ENCODE results near the gene CCDC175. TPM values are rescaled to one million over a fixed set of nuclear protein-coding genes. Genes with fewer than 3 reads are reported as not detected.
A peak's percentile ranks its signal among the peaks of the same experiment; 100 is the strongest.

The CCDC175 gene
- total RNA-seq, 1 donor from 2014 or later: not detected

DNA sequence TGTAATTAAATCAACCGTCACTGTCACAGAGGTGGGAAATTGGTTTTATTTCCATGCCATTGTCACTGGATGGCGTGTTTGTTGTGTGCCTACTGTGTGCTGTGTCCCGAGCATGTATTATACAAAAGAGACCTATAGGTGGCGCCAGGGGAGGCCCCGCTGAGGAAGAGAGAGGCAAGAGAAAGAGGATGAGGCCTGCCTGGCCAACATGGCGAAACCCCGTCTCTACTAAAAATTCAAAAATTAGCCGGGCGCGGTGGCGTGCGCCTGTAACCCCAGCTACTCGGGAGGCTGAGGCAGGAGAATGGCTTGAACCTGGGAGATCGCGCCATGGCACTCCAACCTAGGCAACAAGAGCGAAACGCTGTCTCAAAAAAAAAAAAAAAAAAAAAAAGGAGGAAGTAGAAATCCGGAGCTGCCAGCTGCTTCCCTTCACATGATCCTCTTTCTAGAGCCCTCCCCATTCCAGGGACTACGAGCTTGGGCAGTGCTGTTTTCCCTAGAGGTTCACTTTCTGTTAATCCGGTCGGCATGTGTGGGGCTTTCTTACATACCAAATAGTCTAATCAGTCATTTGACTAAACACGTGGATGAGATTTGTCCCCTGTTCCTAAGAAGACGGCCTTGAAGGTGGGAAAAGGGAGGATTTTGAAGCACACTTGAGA is 6.4 kb upstream of the CCDC175 start:
- DNase-seq (no peak), ATAC-seq (ENCODE audit: low read depth) (peak; percentile 31)
- Mint-ChIP-seq H3K27ac (no peak overlapping the region), H3K36me3 (ENCODE audit: low read depth) (no peaks in the 10 kb centered on the region), H3K4me1 (peaks cover 15% of the 10 kb centered on the region), H3K9me3 (no peaks in the 10 kb centered on the region), H3K4me3 (no peak overlapping the region), H3K27me3 (peaks cover 6% of the 10 kb centered on the region)
- intact Hi-C loops (cut with micrococcal nuclease): no loop called here
- ChIA-PET POLR2A (no interaction called here), CTCF (no interaction called here)
- TF ChIP-seq, protein P1, sequence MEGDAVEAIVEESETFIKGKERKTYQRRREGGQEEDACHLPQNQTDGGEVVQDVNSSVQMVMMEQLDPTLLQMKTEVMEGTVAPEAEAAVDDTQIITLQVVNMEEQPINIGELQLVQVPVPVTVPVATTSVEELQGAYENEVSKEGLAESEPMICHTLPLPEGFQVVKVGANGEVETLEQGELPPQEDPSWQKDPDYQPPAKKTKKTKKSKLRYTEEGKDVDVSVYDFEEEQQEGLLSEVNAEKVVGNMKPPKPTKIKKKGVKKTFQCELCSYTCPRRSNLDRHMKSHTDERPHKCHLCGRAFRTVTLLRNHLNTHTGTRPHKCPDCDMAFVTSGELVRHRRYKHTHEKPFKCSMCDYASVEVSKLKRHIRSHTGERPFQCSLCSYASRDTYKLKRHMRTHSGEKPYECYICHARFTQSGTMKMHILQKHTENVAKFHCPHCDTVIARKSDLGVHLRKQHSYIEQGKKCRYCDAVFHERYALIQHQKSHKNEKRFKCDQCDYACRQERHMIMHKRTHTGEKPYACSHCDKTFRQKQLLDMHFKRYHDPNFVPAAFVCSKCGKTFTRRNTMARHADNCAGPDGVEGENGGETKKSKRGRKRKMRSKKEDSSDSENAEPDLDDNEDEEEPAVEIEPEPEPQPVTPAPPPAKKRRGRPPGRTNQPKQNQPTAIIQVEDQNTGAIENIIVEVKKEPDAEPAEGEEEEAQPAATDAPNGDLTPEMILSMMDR (IDR thresholded peaks at IDR 0.05): no peak

DNA sequence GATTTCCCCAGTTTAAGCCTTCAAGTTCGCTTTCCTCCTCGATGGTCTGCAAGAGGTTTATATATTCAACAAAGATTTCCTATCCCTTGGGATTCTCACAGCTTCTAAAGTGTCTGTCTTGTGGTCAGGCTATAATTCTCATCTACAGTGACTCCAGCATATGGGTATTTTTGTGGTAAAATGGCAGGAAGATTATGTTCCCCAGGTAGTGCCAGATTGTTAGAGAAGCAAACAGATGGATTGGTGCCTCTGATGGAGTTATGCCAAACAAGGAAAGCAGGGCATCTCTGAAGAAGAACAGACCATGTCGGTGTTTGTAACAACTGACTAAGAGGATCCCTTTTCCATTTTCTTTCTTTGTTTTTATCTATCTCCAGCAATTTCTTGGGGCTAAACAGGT is 5.5 kb upstream of the CCDC175 start:
- TF ChIP-seq, protein P1 (IDR thresholded peaks at IDR 0.05): no peak
- Mint-ChIP-seq H3K9me3 (no peaks in the 10 kb centered on the region), H3K4me1 (peaks cover 15% of the 10 kb centered on the region), H3K27me3 (peaks cover 6% of the 10 kb centered on the region), H3K36me3 (ENCODE audit: low read depth) (no peaks in the 10 kb centered on the region), H3K27ac (no peak overlapping the region), H3K4me3 (no peak overlapping the region)
- ChIA-PET CTCF (no interaction called here), POLR2A (no interaction called here)
- no peak for ATAC-seq (ENCODE audit: low read depth)
- no peak for DNase-seq
- intact Hi-C loops (cut with micrococcal nuclease): no loop called here

DNA sequence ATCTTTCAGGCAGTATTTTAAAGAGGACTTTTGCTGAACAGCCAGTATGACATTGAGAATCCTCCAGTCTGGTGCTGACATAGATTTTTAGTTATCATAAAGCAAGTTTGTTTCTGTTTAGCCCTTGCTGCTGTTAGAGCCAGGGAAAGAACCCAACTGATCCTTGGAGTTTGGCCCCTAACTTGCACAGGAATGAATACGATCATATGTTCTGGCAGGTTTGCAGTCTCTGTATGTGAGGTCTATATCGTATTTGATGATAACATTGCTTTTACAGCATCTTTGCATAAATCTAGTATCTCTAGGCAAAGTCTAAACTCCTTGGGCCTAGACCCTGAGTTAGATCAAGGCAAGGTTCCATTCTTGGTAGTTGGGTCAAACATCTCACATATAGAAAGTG is 4.3 kb upstream of the CCDC175 start:
- DNase-seq (no peak), ATAC-seq (ENCODE audit: low read depth) (no peak)
- H3K36me3 Mint-ChIP-seq (ENCODE audit: low read depth): no peaks in the 10 kb centered on the region
- no peak overlapping the region for H3K27ac Mint-ChIP-seq
- no peaks in the 10 kb centered on the region for H3K9me3 Mint-ChIP-seq
- intact Hi-C loops (cut with micrococcal nuclease): no loop called here
- peaks cover 8% of the 10 kb centered on the region for H3K27me3 Mint-ChIP-seq
- CTCF ChIA-PET: no interaction called here
- H3K4me3 Mint-ChIP-seq: no peak overlapping the region
- peaks cover 19% of the 10 kb centered on the region for H3K4me1 Mint-ChIP-seq
- POLR2A ChIA-PET: no interaction called here
- TF ChIP-seq, protein P1 (IDR thresholded peaks at IDR 0.05): no peak

DNA sequence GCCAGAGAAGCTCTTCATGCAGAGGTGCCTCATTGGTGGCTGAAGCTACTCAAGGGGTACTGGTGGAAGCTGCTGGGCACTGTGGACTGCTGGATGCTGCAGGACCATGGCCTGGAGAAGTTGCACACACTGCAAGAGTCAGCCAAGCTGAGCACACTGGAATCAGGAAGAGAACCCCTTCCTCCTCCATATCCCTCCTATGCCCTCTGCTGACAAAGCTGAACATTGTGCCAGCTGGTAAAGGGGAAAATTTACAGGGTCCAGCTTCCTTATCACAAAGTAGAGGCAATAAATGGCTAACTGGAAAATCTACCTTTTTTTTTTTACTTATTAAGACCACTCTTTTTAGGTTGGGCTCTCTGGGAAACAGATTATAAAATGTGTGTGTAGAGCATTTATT is 6.5 kb downstream of the CCDC175 start:
- CTCF ChIA-PET: interaction anchor here (0.7 kb wide), 1 partner anchor 1522 kb away, joined by 3 read pairs; no protein-coding TSS in a partner anchor
- intact Hi-C loops (cut with micrococcal nuclease): loop anchor here (10.0 kb wide), 1 partner anchor 525 kb away; the partner anchor contains the start of gene PCNX4
- no peaks in the 10 kb centered on the region for H3K36me3 Mint-ChIP-seq (ENCODE audit: low read depth)
- no peak overlapping the region for H3K27ac Mint-ChIP-seq
- ATAC-seq (ENCODE audit: low read depth): no peak
- TF ChIP-seq, protein P1 (IDR thresholded peaks at IDR 0.05): no peak
- H3K27me3 Mint-ChIP-seq: peaks cover 16% of the 10 kb centered on the region
- H3K9me3 Mint-ChIP-seq: no peaks in the 10 kb centered on the region
- H3K4me1 Mint-ChIP-seq: no peaks in the 10 kb centered on the region
- POLR2A ChIA-PET: no interaction called here
- no peak for DNase-seq
- no peak overlapping the region for H3K4me3 Mint-ChIP-seq

DNA sequence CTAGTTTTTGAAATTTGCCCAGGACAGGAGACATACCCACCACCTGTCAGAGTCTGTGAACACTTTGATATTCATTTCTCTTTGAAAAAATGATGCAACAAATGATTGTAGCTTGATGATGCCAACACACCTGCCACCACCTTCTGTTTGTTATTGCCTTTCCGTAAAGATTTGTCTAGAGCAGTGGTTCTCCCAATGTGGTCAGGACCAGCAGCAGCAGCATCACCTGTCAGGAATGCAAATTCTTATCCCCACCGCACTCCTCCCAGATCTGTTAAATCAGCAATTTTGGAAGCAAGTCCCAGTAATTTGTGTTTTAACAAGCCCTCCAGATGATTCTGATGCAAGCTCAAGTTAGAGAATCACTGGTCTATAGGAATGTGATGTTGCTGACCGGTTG is 9.9 kb downstream of the CCDC175 start:
- ATAC-seq (ENCODE audit: low read depth) (no peak), DNase-seq (no peak)
- Mint-ChIP-seq H3K36me3 (ENCODE audit: low read depth) (no peaks in the 10 kb centered on the region), H3K27ac (no peak overlapping the region), H3K9me3 (no peaks in the 10 kb centered on the region), H3K27me3 (peaks cover 17% of the 10 kb centered on the region), H3K4me1 (no peaks in the 10 kb centered on the region), H3K4me3 (no peak overlapping the region)
- POLR2A ChIA-PET: no interaction called here
- TF ChIP-seq, protein P1 (IDR thresholded peaks at IDR 0.05): no peak
- CTCF ChIA-PET: interaction anchor here (2.1 kb wide), 1 partner anchor 10 kb away, joined by 9 read pairs; the partner anchor contains the start of gene CCDC175
- intact Hi-C loops (cut with micrococcal nuclease): no loop called here

Measured in activated B cell treated with CpG ODN at 0.5 μM for 24 hours (primary cell).